Activated naive CD4-positive, alpha-beta T cell treated with anti-CD3 and anti-CD28 coated beads for 36 hours (primary cell): ENCODE measurements around the gene MAGT1. TPM values are rescaled to one million over a fixed set of nuclear protein-coding genes. Genes with fewer than 3 reads are reported as not detected.
"Not testable (repeated sequence)": the region's sequence is repeated elsewhere in the genome, so short reads cannot be mapped to it uniquely, and the experiment has no call there.

Source experiments
- CTCF ChIA-PET: fragments of 350-600 bp; sonication (Branson Sonifier 250); formaldehyde crosslinking; loops from one replicate; lab custom pipeline; 2021; ENCODE audit warnings: antibody characterized with exemption; lab: Charles Lee
- DNase-seq: peaks from one replicate; pipeline ENCODE4 v3.0.0-alpha.2; 2020
- H3K27ac Mint-ChIP-seq: one replicate; pipeline ENCODE4 v1.8.0; 2021; ENCODE audit warnings: mild to moderate bottlenecking, mixed read lengths
- H3K27me3 Mint-ChIP-seq: one replicate; pipeline ENCODE4 v1.8.0; 2021; ENCODE audit warnings: low read depth, mixed read lengths
- H3K36me3 Mint-ChIP-seq: one replicate; pipeline ENCODE4 v1.8.0; 2021; ENCODE audit warnings: low read depth, mixed read lengths
- H3K4me1 Mint-ChIP-seq: one replicate; pipeline ENCODE4 v1.8.0; 2021; ENCODE audit warnings: low read depth, mixed read lengths
- H3K4me3 Mint-ChIP-seq: one replicate; pipeline ENCODE4 v1.8.0; 2021; ENCODE audit warnings: mild to moderate bottlenecking, moderate library complexity, mixed read lengths
- H3K9me3 Mint-ChIP-seq: one replicate; pipeline ENCODE4 v1.8.0; 2021; ENCODE audit warnings: mixed read lengths
- intact Hi-C: fragments of 100-400 bp; cut with micrococcal nuclease; formaldehyde crosslinking; loops from one replicate; pipeline ENCODE4 v1.15.1; 2023
- total RNA-seq, 2 experiments: library from RNA; stranded (reverse); gene quantifications; one replicate each; pipeline ENCODE4 v1.2.3, GENCODE V29; 2021

Gene MAGT1
- total RNA-seq, 2 experiments from 2014 or later, result 31.0 to 32.4 TPM

- peak overlapping the region; percentile 57 for H3K4me3 Mint-ChIP-seq
- intact Hi-C loops, result loop anchor here (10.0 kb wide), 1 partner anchor 1447 kb away; the partner anchor contains the start of gene ITM2A
- no peaks in the 10 kb centered on the region for H3K36me3 Mint-ChIP-seq
- no peaks in the 10 kb centered on the region for H3K27me3 Mint-ChIP-seq
- no peaks in the 10 kb centered on the region for H3K9me3 Mint-ChIP-seq
- no peak overlapping the region for H3K27ac Mint-ChIP-seq
- CTCF ChIA-PET, result interaction anchor here (1.0 to 2.0 kb wide), 3 partner anchors 18 to 110 kb away, joined by 3 to 9 read pairs (median 3); no protein-coding TSS in a partner anchor
- DNase-seq, result no peak
- peaks cover 22% of the 10 kb centered on the region for H3K4me1 Mint-ChIP-seq
Observed at GRCh38 chrX:77917294-77917933, 22.2 kb upstream of the MAGT1 start.

DNA sequence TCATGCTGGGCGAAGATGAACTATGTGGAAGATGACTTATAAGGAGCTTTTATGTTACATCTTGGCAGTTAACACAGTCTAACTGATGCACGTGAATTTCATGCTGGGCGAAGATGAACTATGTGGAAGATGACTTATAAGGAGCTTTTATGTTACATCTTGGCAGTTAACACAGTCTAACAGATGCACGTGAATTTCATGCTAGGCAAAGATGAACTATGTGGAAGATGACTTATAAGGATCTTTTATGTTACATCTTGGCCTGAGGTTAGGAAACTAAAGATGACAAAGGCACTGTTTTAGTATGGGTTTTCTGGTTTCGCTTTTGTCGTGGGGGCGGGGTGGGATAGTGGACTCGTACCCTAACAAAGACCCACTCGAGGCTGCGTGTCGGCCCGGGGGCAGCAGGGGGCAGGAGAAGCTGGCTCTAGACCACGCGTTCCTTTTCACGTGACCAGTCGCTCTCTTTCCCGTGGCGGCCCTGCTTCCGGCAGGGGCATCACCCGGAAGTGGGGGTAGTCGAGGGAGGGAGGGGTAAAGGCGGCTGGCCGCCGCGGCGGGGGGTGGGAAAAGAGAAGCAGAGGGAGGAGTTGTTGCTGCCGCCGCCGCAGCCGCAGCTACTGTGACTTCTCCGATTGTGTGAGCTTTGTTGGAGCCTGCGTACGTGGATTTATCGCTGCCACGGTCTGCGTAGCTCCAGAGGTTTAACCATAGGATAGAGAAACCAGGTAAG is 15.0 kb upstream of the MAGT1 start, which contains the start of gene ATP7A:
Gene ATP7A (plus strand): TSS at position 586 of the 733 bp plus-strand sequence. CDS start 60,949 bp downstream, outside the sequence.
- no peaks in the 10 kb centered on the region for H3K9me3 Mint-ChIP-seq
- intact Hi-C loops, result loop anchor here (1.0 to 10.0 kb wide), 14 partner anchors 11 to 1738 kb away; partner anchors contain the start of genes COX7B, ITM2A, MAGT1 and PBDC1
- CTCF ChIA-PET, result interaction anchor here (0.8 to 3.7 kb wide), 4 partner anchors 11 to 119 kb away, joined by 3 to 32 read pairs (median 5); partner anchors contain the start of gene COX7B

DNA sequence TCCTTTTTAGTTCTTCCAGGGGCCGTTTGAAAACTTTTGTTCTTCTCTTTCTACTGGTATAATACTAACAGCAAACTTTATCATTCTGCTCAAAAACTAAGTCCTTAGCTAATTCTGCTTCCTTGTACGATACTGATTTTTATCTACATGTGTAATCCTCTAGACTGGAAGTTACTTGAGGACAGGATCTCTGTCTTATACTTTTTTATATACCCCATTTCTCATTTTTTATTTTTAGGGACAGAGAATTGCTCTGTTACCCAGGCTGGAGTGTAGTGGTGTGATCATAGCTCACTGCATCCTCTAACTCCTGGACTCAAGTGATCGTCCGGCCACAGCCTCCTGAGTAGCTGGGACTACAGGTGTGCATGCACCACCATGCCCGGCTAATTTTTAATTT is 6.3 kb upstream of the MAGT1 start:
- peaks cover 31% of the 10 kb centered on the region for H3K36me3 Mint-ChIP-seq
- intact Hi-C loops, result no loop called here
- peak overlapping the region; percentile 24 for H3K27ac Mint-ChIP-seq
- peaks cover 17% of the 10 kb centered on the region for H3K4me1 Mint-ChIP-seq
- no peak for DNase-seq
- H3K27me3 Mint-ChIP-seq, result no peaks in the 10 kb centered on the region
- H3K9me3 Mint-ChIP-seq, result peaks cover 3% of the 10 kb centered on the region
- CTCF ChIA-PET, result interaction anchor here (0.6 to 3.5 kb wide), 2 partner anchors 90 to 123 kb away, joined by 3 to 25 read pairs; no protein-coding TSS in a partner anchor
- peak overlapping the region; percentile 21 for H3K4me3 Mint-ChIP-seq

More for the DNA sequence above, 15.0 kb upstream of the MAGT1 start, which contains the start of gene ATP7A:
- Mint-ChIP-seq H3K36me3 (no peaks in the 10 kb centered on the region), H3K4me3 (peak within 1 kb of the TSS; percentile 97), H3K27ac (peak within 1 kb of the TSS; percentile 96), H3K27me3 (no peaks in the 10 kb centered on the region), H3K4me1 (peaks cover 12% of the 10 kb centered on the region)
- DNase-seq, result peak; percentile 93

DNA sequence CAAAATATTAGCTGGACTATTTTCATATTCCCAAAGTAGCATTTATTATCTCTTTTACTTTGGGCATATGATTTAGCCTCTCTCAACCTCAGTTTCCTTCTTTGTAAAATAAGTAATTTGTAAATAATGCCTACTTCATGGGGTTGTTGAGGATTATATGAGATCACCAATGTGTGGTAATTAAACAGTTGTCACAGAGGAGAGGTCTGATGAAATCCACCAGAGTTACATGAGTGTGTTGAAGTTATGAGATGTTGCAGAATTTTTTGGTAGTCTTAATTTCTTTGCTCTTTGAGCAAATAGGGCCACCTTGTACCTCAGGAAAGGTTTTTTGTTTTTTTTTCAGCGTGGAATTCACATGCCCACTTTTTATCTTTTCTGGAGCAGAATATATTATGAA is 5.5 kb upstream of the MAGT1 start:
- H3K9me3 Mint-ChIP-seq, result peaks cover 3% of the 10 kb centered on the region
- CTCF ChIA-PET, result interaction anchor here (2.1 to 3.5 kb wide), 2 partner anchors 10 to 124 kb away, joined by 5 to 25 read pairs; partner anchors contain the start of gene ATP7A
- H3K4me3 Mint-ChIP-seq, result peak overlapping the region; percentile 92

DNA sequence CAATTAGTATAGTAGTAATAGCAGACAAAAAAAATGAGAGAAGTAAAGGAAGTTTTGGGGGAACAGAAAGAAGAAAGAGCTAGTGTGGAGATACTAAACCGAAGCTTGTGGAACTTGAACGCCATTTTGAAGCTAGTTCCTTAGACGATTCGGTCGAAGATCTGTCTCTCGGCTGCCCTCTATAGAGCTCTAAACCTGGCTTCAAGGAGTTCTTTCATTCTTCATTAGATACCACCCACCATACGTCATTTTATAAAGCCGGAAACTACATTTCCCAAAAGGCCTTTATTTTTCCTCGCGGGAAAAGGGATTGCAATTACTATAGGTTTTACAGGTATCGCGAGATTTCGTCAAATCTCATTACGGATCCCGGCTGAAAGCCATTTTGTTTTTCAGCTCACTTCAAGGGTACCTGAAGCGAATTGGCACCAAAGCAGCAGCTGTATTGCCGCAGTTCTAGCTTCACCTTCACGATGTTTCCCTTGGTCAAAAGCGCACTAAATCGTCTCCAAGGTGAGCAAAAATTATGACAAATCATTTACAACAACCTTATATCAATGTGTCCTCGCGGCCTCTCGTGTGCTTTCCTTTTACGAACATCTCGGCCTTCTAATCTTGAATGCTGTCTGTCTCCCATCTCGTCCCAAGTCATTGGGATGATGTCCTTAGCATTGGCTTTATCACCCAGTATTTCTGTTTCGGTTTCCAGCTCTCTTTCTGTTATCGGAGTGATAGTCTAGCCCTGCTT is 4.0 kb upstream of the MAGT1 start, which contains the start of gene COX7B:
Gene COX7B (plus strand): TSS at position 388 of the 748 bp plus-strand sequence. CDS start 86 bp downstream, at position 474.
- no peaks in the 10 kb centered on the region for H3K27me3 Mint-ChIP-seq

More for the DNA sequence above, 5.5 kb upstream of the MAGT1 start:
- H3K36me3 Mint-ChIP-seq, result peaks cover 32% of the 10 kb centered on the region
- peaks cover 17% of the 10 kb centered on the region for H3K4me1 Mint-ChIP-seq
- intact Hi-C loops, result no loop called here
- no peaks in the 10 kb centered on the region for H3K27me3 Mint-ChIP-seq
- H3K27ac Mint-ChIP-seq, result peak overlapping the region; percentile 95
- DNase-seq, result no peak

DNA sequence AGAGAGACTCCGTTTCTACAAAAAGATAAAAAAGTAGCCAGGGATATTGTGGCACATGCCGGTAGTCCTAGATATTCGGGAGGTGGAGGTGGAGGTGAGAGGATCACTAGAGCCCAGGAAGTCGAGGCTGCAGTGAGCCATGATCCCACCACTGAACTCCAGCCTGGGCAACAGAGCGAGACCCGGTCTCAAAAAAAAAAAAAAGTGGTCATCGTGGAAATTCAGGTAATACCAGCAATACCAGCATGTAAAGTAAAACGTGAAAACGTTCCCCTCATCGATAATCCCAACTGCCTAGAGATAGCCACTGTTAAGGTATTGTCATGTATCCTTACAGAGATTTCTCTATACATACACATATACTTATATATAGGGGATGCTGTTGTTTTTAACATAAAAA is 1.5 kb downstream of the MAGT1 start:
- Mint-ChIP-seq H3K27ac (no peak overlapping the region), H3K27me3 (no peaks in the 10 kb centered on the region), H3K36me3 (peaks cover 6% of the 10 kb centered on the region), H3K4me1 (peaks cover 27% of the 10 kb centered on the region), H3K9me3 (no peaks in the 10 kb centered on the region), H3K4me3 (peak overlapping the region; percentile 47)
- no peak for DNase-seq
- intact Hi-C loops, result loop anchor here (2.0 to 10.0 kb wide), 7 partner anchors 17 to 1051 kb away; partner anchors contain the start of genes ATP7A, FGF16 and P2RY10
- CTCF ChIA-PET, result interaction anchor here (1.0 kb wide), 1 partner anchor 130 kb away, joined by 3 read pairs; no protein-coding TSS in a partner anchor

More for the DNA sequence above, 4.0 kb upstream of the MAGT1 start, which contains the start of gene COX7B:
- Mint-ChIP-seq H3K4me1 (peaks cover 17% of the 10 kb centered on the region), H3K4me3 (peak within 1 kb of the TSS; percentile 92), H3K27ac (peak within 1 kb of the TSS; percentile 95), H3K9me3 (peaks cover 3% of the 10 kb centered on the region), H3K36me3 (peaks cover 29% of the 10 kb centered on the region)
- peak; percentile 76 for DNase-seq
- intact Hi-C loops, result loop anchor here (1.0 to 10.0 kb wide), 15 partner anchors 11 to 1727 kb away; partner anchors contain the start of genes ATP7A, ATRX, CYSLTR1 and MAGEE1
- CTCF ChIA-PET, result interaction anchor here (0.6 to 3.5 kb wide), 10 partner anchors 10 to 451 kb away, joined by 3 to 25 read pairs (median 4); partner anchors contain the start of genes ATP7A and FGF16

GRCh38 chrX:77892887-77893286 is 2.3 kb downstream of the MAGT1 start:
- Mint-ChIP-seq H3K36me3 (peaks cover 6% of the 10 kb centered on the region), H3K9me3 (no peaks in the 10 kb centered on the region), H3K27me3 (no peaks in the 10 kb centered on the region), H3K4me1 (peaks cover 27% of the 10 kb centered on the region), H3K4me3 (peak overlapping the region; percentile 13), H3K27ac (peak overlapping the region; percentile 38)
- CTCF ChIA-PET, result interaction anchor here (1.0 kb wide), 1 partner anchor 131 kb away, joined by 3 read pairs; no protein-coding TSS in a partner anchor
- intact Hi-C loops, result loop anchor here (10.0 kb wide), 4 partner anchors 228 to 1052 kb away; partner anchors contain the start of gene P2RY10
- no peak for DNase-seq

- H3K4me1 Mint-ChIP-seq, H3K27ac Mint-ChIP-seq, DNase-seq, intact Hi-C loops, H3K27me3 Mint-ChIP-seq, CTCF ChIA-PET, H3K4me3 Mint-ChIP-seq, H3K36me3 Mint-ChIP-seq, H3K9me3 Mint-ChIP-seq: not testable (repeated sequence)
Observed at GRCh38 chrX:77881418-77881817, 13.8 kb downstream of the MAGT1 start.

DNA sequence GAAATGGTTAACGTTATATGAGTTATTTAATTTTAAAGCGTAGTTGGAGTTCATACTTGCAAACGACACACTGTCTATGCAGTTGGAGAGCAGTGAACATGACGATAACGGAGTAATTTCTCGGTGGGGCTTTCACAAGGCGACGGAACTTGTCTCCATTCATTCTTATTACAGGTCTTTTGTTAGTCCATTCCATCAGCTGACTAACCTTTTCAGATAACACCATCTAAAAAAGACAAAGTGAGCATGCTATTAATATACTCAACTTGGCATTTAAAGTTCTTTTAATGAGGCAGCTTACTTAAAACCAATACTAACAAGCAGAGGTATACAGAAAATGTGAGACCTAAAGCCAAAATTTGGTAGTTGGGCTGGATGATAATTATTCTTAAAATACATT is 19.9 kb downstream of the MAGT1 start:
- Mint-ChIP-seq H3K4me1 (peaks cover 2% of the 10 kb centered on the region), H3K27ac (no peak overlapping the region), H3K27me3 (no peaks in the 10 kb centered on the region), H3K36me3 (peaks cover 14% of the 10 kb centered on the region), H3K9me3 (no peaks in the 10 kb centered on the region), H3K4me3 (no peak overlapping the region)
- no peak for DNase-seq
- CTCF ChIA-PET, result no interaction called here
- intact Hi-C loops, result no loop called here

- CTCF ChIA-PET, result interaction anchor here (0.7 kb wide), 1 partner anchor 705 kb away, joined by 3 read pairs; no protein-coding TSS in a partner anchor
- peaks cover 25% of the 10 kb centered on the region for H3K36me3 Mint-ChIP-seq
- H3K27me3 Mint-ChIP-seq, DNase-seq, H3K27ac Mint-ChIP-seq, H3K9me3 Mint-ChIP-seq, H3K4me1 Mint-ChIP-seq, intact Hi-C loops, H3K4me3 Mint-ChIP-seq: not testable (repeated sequence)
Observed at GRCh38 chrX:77831544-77831943, 63.7 kb downstream of the MAGT1 start.

DNA sequence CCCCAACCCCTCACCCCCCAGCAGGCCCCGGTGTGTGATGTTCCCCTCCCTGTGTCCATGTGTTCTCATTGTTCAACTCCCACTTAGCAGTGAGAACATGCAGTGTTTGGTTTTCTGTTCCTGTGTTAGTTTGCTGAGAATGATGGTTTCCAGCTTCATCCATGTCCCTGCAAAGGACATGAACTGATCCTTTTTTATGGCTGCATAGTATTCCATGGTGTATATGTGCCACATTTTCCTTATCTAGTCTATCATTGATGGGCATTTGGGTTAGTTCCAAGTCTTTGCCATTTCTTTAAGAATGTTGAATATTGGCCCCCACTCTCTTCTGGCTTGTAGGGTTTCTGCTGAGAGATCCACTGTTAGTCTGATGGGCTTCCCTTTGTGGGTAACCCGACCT is 73.2 kb downstream of the MAGT1 start:
- DNase-seq, H3K27me3 Mint-ChIP-seq, H3K4me3 Mint-ChIP-seq, intact Hi-C loops, CTCF ChIA-PET, H3K27ac Mint-ChIP-seq, H3K4me1 Mint-ChIP-seq: not testable (repeated sequence)
- Mint-ChIP-seq H3K36me3 (peaks cover 29% of the 10 kb centered on the region), H3K9me3 (peaks cover 13% of the 10 kb centered on the region)
